Activated CD8-positive, alpha-beta T cell treated with anti-CD3 and anti-CD28 coated beads, Interleukin-2, amount 10 ng/mL, durations not matched to agents 7 days and 5 days (primary cell): ENCODE measurements around the gene EHD1. TPM values are rescaled to one million over a fixed set of nuclear protein-coding genes. Genes with fewer than 3 reads are reported as not detected.
A peak's percentile ranks its signal among the peaks of the same experiment; 100 is the strongest.

Experiments used
- ATAC-seq: fragments of 150-1000 bp; cut with Tn5 transposase; one replicate; pipeline ENCODE4 v1.10.0; 2021; ENCODE audit warnings: moderate library complexity
- CTCF ChIA-PET: fragments of 350-600 bp; sonication (Branson Sonifier 250); formaldehyde crosslinking; loops from one replicate; lab custom pipeline; 2021; ENCODE audit warnings: antibody characterized with exemption; lab: Charles Lee
- POLR2A ChIA-PET: fragments of 350-600 bp; sonication (Branson Sonifier 250); formaldehyde crosslinking; loops from one replicate; lab custom pipeline; 2021; ENCODE audit warnings: antibody characterized with exemption; lab: Charles Lee
- DNase-seq: peaks from one replicate; pipeline ENCODE4 v3.0.0-alpha.2; 2020
- H3K27ac Mint-ChIP-seq: one replicate; pipeline ENCODE4 v1.8.0; 2021; ENCODE audit warnings: mild to moderate bottlenecking, mixed read lengths
- H3K27me3 Mint-ChIP-seq: one replicate; pipeline ENCODE4 v1.8.0; 2021; ENCODE audit warnings: low read depth, mixed read lengths
- H3K36me3 Mint-ChIP-seq: one replicate; pipeline ENCODE4 v1.8.0; 2021; ENCODE audit warnings: low read depth, mixed read lengths
- H3K4me1 Mint-ChIP-seq: one replicate; pipeline ENCODE4 v1.8.0; 2021; ENCODE audit warnings: low read depth, mixed read lengths
- H3K4me3 Mint-ChIP-seq: one replicate; pipeline ENCODE4 v1.8.0; 2021; ENCODE audit warnings: mild to moderate bottlenecking, mixed read lengths
- H3K9me3 Mint-ChIP-seq: one replicate; pipeline ENCODE4 v1.8.0; 2022; ENCODE audit warnings: mixed read lengths; ENCODE audit not compliant: insufficient read depth
- total RNA-seq, 2 experiments: library from RNA; stranded (reverse); gene quantifications; one replicate each; pipeline ENCODE4 v1.2.3, GENCODE V29; 2021

The EHD1 gene
- total RNA-seq, 2 experiments from 2014 or later: 145 to 150 TPM

GRCh38 chr11:64880240-64881001 lies 2.0 kb upstream of the EHD1 start:
- DNase-seq: peak; percentile 61
- H3K9me3 Mint-ChIP-seq: no peaks in the 10 kb centered on the region
- no peaks in the 10 kb centered on the region for H3K27me3 Mint-ChIP-seq
- H3K36me3 Mint-ChIP-seq: peaks cover 26% of the 10 kb centered on the region
- ATAC-seq: no peak
- peak overlapping the region; percentile 87 for H3K4me3 Mint-ChIP-seq
- POLR2A ChIA-PET: interaction anchor here (0.6 to 14.9 kb wide), 3 partner anchors 23 to 382 kb away, joined by 3 to 469 read pairs (median 3); partner anchors contain the start of genes CDC42BPG and CDCA5
- CTCF ChIA-PET: interaction anchor here (0.7 to 15.0 kb wide), 4 partner anchors 9 to 625 kb away, joined by 3 to 306 read pairs (median 169); partner anchors contain the start of gene CDC42BPG
- peak overlapping the region; percentile 92 for H3K27ac Mint-ChIP-seq
- peaks cover 63% of the 10 kb centered on the region for H3K4me1 Mint-ChIP-seq

- peaks cover 37% of the 10 kb centered on the region for H3K36me3 Mint-ChIP-seq
- ATAC-seq (no peak), DNase-seq (no peak)
- ChIA-PET POLR2A (interaction anchor here (0.8 to 14.9 kb wide), 3 partner anchors 8 to 22 kb away, joined by 4 to 469 read pairs (median 4); partner anchors contain the start of gene CDC42BPG), CTCF (interaction anchor here (1.1 to 15.0 kb wide), 5 partner anchors 10 to 238 kb away, joined by 3 to 306 read pairs (median 127); partner anchors contain the start of genes CDC42BPG and ZNHIT2)
- H3K4me1 Mint-ChIP-seq: peaks cover 64% of the 10 kb centered on the region
- H3K27ac Mint-ChIP-seq: peak overlapping the region; percentile 92
- H3K4me3 Mint-ChIP-seq: peak overlapping the region; percentile 87
- H3K9me3 Mint-ChIP-seq: no peaks in the 10 kb centered on the region
- no peaks in the 10 kb centered on the region for H3K27me3 Mint-ChIP-seq
Measured at GRCh38 chr11:64879244-64879900, 951 bp upstream of the EHD1 start.

- Mint-ChIP-seq H3K27ac (peak overlapping the region; percentile 84), H3K4me3 (peak overlapping the region; percentile 98), H3K27me3 (no peaks in the 10 kb centered on the region), H3K9me3 (no peaks in the 10 kb centered on the region), H3K4me1 (peaks cover 61% of the 10 kb centered on the region), H3K36me3 (peaks cover 45% of the 10 kb centered on the region)
- POLR2A ChIA-PET: interaction anchor here (0.6 to 14.9 kb wide), 6 partner anchors 9 to 257 kb away, joined by 3 to 469 read pairs (median 6); partner anchors contain the start of genes CDC42BPG and ZNHIT2
- CTCF ChIA-PET: interaction anchor here (0.7 to 15.0 kb wide), 7 partner anchors 9 to 136 kb away, joined by 3 to 306 read pairs (median 23); partner anchors contain the start of genes ARL2 and CDC42BPG
- ATAC-seq: no peak
- DNase-seq: no peak
Measured at GRCh38 chr11:64878223-64878493, 263 bp downstream of the EHD1 start.

GRCh38 chr11:64877390-64878222 lies 815 bp downstream of the EHD1 start:
- H3K4me3 Mint-ChIP-seq: peak overlapping the region; percentile 98
- H3K36me3 Mint-ChIP-seq: peaks cover 50% of the 10 kb centered on the region
- H3K27me3 Mint-ChIP-seq: no peaks in the 10 kb centered on the region
- ATAC-seq: no peak
- peak overlapping the region; percentile 84 for H3K27ac Mint-ChIP-seq
- POLR2A ChIA-PET: interaction anchor here (0.6 to 14.9 kb wide), 9 partner anchors 10 to 619 kb away, joined by 3 to 469 read pairs (median 4); partner anchors contain the start of genes CDC42BPG and ZNHIT2
- H3K9me3 Mint-ChIP-seq: no peaks in the 10 kb centered on the region
- no peak for DNase-seq
- CTCF ChIA-PET: interaction anchor here (0.7 to 15.0 kb wide), 8 partner anchors 9 to 137 kb away, joined by 3 to 306 read pairs (median 16); partner anchors contain the start of genes ARL2 and CDC42BPG
- H3K4me1 Mint-ChIP-seq: peaks cover 63% of the 10 kb centered on the region

- Mint-ChIP-seq H3K4me1 (peaks cover 64% of the 10 kb centered on the region), H3K36me3 (peaks cover 53% of the 10 kb centered on the region), H3K27me3 (no peaks in the 10 kb centered on the region), H3K9me3 (no peaks in the 10 kb centered on the region), H3K4me3 (peak overlapping the region; percentile 98), H3K27ac (peak overlapping the region; percentile 84)
- ATAC-seq (no peak), DNase-seq (no peak)
- CTCF ChIA-PET: interaction anchor here (1.5 to 15.0 kb wide), 6 partner anchors 8 to 137 kb away, joined by 3 to 306 read pairs (median 75); partner anchors contain the start of genes ARL2 and CDC42BPG
- POLR2A ChIA-PET: interaction anchor here (0.6 to 14.9 kb wide), 7 partner anchors 10 to 620 kb away, joined by 3 to 469 read pairs (median 3); partner anchors contain the start of genes CDC42BPG and ZNHIT2
Measured at GRCh38 chr11:64876835-64877341, 1.5 kb downstream of the EHD1 start.

GRCh38 chr11:64876229-64876750 lies 2.1 kb downstream of the EHD1 start:
- Mint-ChIP-seq H3K27me3 (no peaks in the 10 kb centered on the region), H3K4me1 (peaks cover 67% of the 10 kb centered on the region), H3K4me3 (peak overlapping the region; percentile 98), H3K27ac (peak overlapping the region; percentile 84), H3K36me3 (peaks cover 59% of the 10 kb centered on the region), H3K9me3 (no peaks in the 10 kb centered on the region)
- ATAC-seq: peak; percentile 3
- no peak for DNase-seq
- POLR2A ChIA-PET: interaction anchor here (0.6 to 14.9 kb wide), 4 partner anchors 19 to 228 kb away, joined by 3 to 469 read pairs (median 4); partner anchors contain the start of gene CDC42BPG
- CTCF ChIA-PET: interaction anchor here (3.2 to 15.0 kb wide), 5 partner anchors 7 to 138 kb away, joined by 10 to 306 read pairs (median 127); partner anchors contain the start of genes ARL2 and CDC42BPG

GRCh38 chr11:64875369-64876228 lies 2.8 kb downstream of the EHD1 start:
- H3K36me3 Mint-ChIP-seq: peaks cover 62% of the 10 kb centered on the region
- H3K4me1 Mint-ChIP-seq: peaks cover 66% of the 10 kb centered on the region

GRCh38 chr11:64874308-64875240 lies 3.8 kb downstream of the EHD1 start:
- ChIA-PET POLR2A (interaction anchor here (0.7 to 14.9 kb wide), 3 partner anchors 13 to 166 kb away, joined by 3 to 469 read pairs (median 5); partner anchors contain the start of genes CDC42BPG and SAC3D1), CTCF (interaction anchor here (3.2 to 15.0 kb wide), 4 partner anchors 12 to 140 kb away, joined by 10 to 306 read pairs (median 169); partner anchors contain the start of genes ARL2 and CDC42BPG)
- Mint-ChIP-seq H3K9me3 (no peaks in the 10 kb centered on the region), H3K27me3 (no peaks in the 10 kb centered on the region), H3K4me3 (peak overlapping the region; percentile 98), H3K4me1 (peaks cover 66% of the 10 kb centered on the region), H3K36me3 (peaks cover 69% of the 10 kb centered on the region), H3K27ac (peak overlapping the region; percentile 93)
- ATAC-seq: no peak
- peak; percentile 59 for DNase-seq

More at GRCh38 chr11:64875369-64876228, 2.8 kb downstream of the EHD1 start:
- ChIA-PET CTCF (interaction anchor here (3.2 to 15.0 kb wide), 5 partner anchors 7 to 139 kb away, joined by 10 to 306 read pairs (median 127); partner anchors contain the start of genes ARL2 and CDC42BPG), POLR2A (interaction anchor here (0.6 to 14.9 kb wide), 5 partner anchors 12 to 228 kb away, joined by 3 to 469 read pairs (median 4); partner anchors contain the start of genes CDC42BPG and SAC3D1)
- no peaks in the 10 kb centered on the region for H3K27me3 Mint-ChIP-seq
- peak overlapping the region; percentile 84 for H3K27ac Mint-ChIP-seq
- H3K9me3 Mint-ChIP-seq: no peaks in the 10 kb centered on the region
- ATAC-seq: no peak
- H3K4me3 Mint-ChIP-seq: peak overlapping the region; percentile 98
- DNase-seq: no peak
